G401.6 (cell line): Measurements from ENCODE around the gene AMOTL2.

Experiments used
- FAIRE-seq: peaks from 2 replicates; lab custom pipeline; 2012; peaks lifted over from hg19 to GRCh38; lab: Jason Lieb, UNC

The AMOTL2 gene

DNA sequence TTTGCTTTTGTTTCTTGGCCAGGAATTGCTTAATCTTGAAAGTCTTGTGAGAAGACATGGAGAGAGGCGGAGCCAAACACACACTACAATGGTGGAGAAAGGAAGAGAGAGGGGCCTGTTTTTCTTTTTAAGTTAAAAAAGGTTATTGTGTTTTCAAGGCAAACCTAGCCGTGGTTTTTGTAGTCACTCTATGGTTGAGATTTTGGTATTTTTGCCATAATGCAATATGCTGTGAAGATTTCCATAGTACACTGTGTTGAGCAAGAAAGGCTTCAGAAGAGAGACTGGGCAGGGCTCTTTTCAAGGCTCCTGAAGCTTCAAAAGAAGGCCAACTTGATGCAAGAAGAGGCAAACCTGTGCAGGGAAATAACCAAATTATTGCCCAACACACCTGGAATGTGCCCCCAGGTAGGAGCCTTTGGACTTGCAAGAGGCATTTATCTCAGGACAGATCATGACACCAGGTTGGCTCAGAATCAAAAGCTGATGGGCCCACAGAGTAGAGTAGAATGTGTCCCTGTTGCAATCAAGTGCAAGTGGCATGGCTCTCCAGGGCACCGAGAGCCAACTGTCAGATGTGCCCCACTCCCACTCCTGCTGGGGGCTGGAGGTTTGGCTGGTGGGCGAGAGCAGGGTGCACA is 22.1 kb downstream of the AMOTL2 start:
- peak; percentile 95 for FAIRE-seq

- no peak for FAIRE-seq
Measured at GRCh38 chr3:134351427-134351826, 22.8 kb downstream of the AMOTL2 start.

DNA sequence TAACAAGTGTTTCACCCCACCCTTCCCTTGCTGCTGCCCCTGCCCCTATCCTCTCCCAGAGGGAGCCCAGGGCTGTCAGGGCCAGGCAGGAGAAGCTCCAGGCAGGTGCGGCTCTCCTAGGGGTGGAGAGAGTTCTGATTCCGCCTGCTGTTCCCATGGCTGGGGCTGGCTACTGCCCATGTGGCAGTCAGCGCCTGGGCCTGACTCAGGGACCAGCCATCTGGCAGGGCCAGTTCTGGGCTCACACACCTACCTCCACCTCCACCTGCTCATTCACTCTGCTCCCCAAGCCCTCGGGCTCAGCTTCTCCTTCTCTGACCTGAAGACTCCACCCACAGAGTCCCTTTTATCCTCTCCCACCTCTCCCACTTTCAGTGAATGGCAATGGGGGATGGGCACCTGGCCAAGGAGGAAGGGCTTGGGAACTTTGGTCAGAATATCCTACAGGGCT is 23.4 kb downstream of the AMOTL2 start:
- no peak for FAIRE-seq

- no peak for FAIRE-seq
Measured at GRCh38 chr3:134350266-134350665, 24.0 kb downstream of the AMOTL2 start.

DNA sequence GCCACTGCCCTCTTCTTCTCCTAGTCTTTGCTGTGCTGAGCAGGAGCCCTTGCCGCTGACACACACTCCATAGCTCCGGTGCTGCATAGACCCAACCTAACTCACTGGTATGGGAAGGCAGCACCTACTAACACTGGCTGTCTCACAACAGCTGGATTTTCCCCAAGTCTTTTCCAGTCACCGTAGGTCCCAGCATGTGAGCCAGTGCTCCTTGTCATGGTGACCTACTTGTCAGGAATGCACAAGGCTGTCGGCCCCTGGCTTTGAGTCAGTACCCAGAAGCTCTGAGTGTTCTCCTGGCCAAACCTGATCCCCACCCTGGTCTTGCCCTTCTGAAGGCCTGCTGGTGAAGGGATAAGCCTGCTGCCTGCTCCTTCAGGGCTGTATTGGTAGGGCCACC is 25.7 kb downstream of the AMOTL2 start:
- FAIRE-seq = no peak

DNA sequence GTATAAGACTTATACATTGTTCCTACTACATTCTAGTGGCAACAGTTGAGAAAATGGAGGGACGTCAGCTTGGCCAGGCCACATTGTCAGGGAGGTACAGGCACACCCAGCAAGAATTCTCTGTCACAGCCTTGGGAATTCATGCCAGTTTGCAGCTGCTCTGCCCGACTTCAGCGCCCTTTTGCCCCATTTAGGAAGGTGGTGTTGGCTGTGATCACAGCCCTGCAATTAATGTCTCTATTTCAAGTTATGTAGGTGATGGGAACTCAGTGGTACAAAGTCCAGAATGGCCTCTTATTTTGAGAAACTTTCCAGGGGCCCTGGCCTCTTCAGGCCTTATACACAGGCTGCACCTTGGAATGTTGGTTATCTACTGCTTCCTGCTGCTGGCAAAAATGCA is 26.7 kb downstream of the AMOTL2 start:
- no peak for FAIRE-seq

- FAIRE-seq = peak; percentile 27
Measured at GRCh38 chr3:134346744-134347143, 27.5 kb downstream of the AMOTL2 start.

DNA sequence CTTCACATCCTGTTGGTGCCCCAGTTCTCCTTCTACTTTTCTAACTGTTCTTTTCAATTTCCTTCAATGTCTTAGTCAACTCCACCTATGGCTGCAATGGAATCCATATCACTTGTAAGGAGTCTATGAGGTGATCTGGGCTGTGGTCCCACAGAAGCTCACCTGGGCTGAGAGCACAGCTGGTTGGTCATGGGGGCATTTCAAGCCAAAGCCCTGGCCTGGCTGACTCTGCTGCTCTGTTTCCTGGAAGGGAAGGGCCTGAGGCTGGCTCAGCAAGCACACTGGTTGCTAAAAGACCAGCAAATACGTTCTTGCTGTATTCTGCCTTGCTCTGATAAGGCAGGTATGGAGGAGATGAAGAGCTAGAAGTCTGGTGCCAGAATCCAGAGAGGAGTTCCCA is 29.0 kb downstream of the AMOTL2 start:
- FAIRE-seq = no peak

DNA sequence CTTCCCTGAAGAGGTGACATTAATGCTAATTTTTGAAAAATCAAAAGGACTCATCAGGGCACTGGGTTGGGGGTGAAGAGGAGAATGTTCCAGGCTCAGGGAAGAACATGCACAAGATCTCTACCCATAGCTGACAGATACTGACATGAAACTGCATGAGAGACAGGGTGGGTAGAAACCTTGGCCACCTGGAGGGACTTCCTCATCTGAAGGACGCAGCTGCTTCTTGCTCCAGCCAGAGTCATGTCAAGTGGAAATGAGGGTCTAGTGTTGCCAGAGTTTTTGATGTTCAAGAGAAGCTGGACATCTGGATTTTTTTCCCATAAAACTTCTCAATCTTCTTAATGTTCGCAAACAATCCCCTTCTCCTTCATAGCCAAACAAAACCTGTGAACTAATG is 29.7 kb downstream of the AMOTL2 start:
- no peak for FAIRE-seq

DNA sequence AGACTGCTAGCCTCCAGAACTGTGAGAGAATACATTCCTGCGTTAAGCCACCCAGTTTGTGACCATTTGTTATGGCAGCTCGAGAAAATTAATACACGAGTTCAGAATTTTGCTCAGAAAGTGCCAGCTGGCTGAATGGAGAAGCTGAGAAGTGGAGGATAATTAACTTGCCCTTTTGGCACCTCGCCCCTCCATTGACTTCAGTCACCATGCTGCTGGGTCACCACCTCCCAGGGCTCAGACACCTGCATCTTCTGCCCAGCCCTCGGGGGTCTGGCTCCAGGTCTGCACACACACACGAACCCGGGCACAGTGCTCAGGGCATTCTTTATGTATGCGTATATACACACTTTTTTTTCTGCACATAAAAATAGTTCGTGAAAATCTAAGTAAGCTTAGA is 32.0 kb downstream of the AMOTL2 start:
- FAIRE-seq = no peak

- no peak for FAIRE-seq
Measured at GRCh38 chr3:134341389-134341788, 32.9 kb downstream of the AMOTL2 start.

DNA sequence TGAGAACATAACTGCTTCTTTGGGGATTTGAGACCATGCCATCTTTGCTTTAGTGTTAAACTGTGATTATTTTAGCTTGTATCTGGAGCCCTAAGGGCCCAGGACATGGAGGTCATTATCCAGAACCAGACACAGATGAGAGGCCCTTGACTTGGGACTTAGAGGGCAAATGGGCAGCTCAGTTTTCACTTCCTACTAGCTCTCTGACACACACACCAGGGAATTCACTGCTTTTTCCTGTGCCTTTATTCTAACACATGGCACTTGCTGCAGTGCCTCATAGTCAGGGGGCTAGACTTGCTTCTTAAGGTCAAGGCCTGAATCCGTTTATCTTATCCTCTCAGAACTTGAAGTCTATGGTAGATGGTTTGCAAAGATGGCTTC is 33.3 kb downstream of the AMOTL2 start:
- no peak for FAIRE-seq

DNA sequence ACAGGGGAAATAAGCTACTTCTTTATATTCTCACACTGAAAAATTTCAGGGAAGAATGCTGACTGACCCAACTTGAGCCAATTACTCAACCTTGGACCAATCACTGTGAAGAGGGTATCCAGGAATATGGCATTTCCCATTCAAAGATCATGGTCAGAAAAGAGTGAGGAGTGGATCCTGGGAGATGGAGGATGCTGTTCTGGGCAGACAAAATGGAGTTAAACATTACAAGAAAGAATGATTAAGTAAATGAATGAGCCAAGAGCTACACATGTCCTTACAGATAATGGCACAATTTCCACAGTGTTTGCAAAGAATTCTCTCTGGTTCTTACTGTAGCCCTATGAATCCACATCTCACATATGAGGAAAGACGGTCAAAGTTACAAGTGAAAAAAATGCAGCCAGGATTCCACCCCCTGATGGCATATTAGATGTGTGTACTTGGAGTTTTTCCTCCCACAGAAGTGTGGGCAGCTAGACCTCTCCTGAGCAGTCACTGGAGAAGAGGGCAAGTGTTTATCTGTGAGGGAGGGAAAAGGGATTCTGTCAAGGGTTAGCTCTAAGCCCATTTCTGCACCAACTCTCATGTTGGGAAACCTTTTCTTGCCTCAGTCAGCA is 33.8 kb downstream of the AMOTL2 start:
- no peak for FAIRE-seq

GRCh38 chr3:134339913-134340312 is 34.3 kb downstream of the AMOTL2 start:
- FAIRE-seq = no peak

GRCh38 chr3:134339331-134339730 is 34.9 kb downstream of the AMOTL2 start:
- no peak for FAIRE-seq

- no peak for FAIRE-seq
Measured at GRCh38 chr3:134338516-134339261, 35.6 kb downstream of the AMOTL2 start.

DNA sequence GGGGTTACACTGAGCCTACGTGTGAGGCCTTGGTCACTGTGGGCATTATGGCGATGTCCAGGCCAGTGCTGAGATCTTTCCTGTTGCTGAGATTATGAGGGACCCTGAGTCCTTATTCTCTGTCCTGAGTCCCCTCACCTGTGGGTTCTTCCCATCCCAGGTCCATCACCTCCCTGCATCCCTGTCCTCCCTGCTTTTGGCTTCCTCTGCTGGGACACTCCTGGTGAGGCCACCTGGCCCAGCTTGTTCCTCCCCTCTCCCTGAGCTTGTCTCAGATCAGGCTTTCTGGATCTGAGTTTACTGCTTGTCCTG is 36.1 kb downstream of the AMOTL2 start:
- FAIRE-seq = no peak

DNA sequence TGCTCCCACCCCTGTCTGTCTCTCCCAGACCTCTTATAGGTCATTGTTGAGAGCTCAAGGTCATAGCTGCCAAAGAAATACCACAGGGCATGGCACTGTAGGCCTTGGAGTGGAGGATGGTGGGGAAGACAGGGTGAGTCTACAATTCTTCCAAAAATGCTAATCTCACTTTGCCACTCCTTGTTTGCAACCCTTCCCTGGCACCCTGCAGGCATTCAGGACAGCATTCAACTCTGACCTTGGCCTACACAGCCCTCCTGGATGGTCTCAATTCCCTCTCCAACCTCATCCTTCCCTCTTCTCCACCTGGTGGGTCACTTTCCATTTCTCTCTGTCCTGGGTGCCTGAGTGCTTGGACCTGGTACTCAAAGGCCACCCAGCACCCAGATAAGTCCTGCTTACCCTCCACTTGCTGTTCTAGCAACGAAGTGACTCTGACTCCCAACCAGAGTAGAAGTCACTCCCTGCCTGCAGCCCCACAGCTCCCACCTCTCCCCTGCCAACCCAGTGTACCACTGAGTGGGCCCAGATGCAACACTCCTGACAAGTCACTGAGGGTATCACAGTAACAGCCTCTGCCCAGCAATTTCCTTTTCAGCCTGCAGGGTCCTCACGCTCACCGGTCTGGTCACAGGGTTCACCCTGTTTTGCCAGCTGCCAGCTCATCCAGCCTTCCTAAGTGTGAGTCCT is 36.6 kb downstream of the AMOTL2 start:
- no peak for FAIRE-seq

DNA sequence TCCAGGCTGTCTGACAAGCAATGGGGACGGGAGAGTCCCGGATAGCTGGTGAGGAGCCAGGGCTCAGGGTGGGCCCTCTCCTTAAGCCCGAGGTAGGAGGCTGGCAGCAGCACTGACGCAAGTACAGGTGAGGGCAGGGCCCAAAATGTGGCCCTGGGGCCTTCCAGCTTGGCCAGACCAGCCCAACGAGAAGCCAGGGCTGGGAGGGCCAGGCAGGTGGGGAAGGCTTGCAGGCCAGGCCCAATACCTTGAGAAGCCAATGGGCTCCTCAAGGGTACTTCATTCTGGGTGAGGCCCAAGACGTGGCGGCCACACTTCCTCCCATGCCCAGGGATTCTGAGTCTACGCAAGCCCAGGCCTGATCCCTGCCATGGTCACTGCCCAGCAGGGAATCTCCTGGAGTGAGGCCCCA is 37.2 kb downstream of the AMOTL2 start:
- no peak for FAIRE-seq

DNA sequence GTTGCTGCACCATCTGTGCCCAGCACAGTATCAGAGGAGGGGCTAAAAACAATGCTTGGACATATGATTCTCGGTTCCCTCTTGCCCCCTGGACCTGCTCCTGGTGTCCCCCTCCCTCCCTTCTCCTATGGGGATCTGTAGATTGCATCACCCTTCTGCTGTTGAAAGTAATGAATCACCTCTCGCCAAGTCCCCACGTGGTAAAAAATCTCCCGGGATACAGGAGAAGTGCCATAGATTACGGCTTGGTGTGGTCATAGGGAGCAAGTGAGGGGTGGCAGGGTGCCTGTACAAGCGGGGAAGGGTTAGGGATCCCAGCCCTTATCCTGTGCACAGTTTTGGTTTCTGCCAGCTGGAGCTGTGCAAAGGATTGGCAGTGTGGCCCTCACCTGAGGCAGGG is 37.7 kb downstream of the AMOTL2 start:
- FAIRE-seq = no peak

- FAIRE-seq = no peak
Measured at GRCh38 chr3:134334901-134335280, 39.4 kb downstream of the AMOTL2 start.

GRCh38 chr3:134334231-134334900 is 39.9 kb downstream of the AMOTL2 start:
- no peak for FAIRE-seq
